OCI-LY1 (cell line): Measurements from ENCODE around the gene EML1.

ENCODE experiments used
- EZH2 ChIP-seq: fragments of 200-600 bp; sonication (generic), shearing (Covaris generic); IDR thresholded peaks from 2 replicates; pipeline ENCODE4 v1.8.0; 2017; ENCODE audit warnings: borderline replicate concordance, mixed run types, mild to moderate bottlenecking, antibody characterized with exemption, low read length, moderate library complexity, mixed read lengths
- TF ChIP-seq, protein P1 (sequence below): fragments of 200-600 bp; sonication (generic), shearing (Covaris generic); IDR thresholded peaks from 2 replicates; pipeline ENCODE4 v1.5.1; 2017; ENCODE audit warnings: mild to moderate bottlenecking, antibody characterized with exemption, low read length, moderate library complexity, mixed read lengths

DNA sequence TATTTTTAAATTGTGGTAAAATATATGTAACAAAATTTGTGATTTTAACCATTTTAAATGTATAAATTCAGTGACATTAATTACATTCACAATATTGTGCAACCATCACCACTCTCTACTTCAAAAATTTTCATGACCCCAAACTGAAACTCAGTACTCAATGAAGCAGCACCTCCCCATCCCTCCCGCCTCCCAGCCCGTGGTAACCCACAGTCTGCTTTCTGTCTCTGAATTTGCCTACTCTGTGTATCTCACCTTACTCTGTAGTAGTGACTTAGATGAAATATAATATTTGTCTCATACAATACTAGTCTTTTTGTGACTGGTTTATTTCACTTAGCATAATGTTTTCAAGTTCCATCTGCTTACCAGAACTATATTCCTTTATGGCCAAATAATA, 36.2 kb downstream of the EML1 start:
- TF ChIP-seq, protein P1, sequence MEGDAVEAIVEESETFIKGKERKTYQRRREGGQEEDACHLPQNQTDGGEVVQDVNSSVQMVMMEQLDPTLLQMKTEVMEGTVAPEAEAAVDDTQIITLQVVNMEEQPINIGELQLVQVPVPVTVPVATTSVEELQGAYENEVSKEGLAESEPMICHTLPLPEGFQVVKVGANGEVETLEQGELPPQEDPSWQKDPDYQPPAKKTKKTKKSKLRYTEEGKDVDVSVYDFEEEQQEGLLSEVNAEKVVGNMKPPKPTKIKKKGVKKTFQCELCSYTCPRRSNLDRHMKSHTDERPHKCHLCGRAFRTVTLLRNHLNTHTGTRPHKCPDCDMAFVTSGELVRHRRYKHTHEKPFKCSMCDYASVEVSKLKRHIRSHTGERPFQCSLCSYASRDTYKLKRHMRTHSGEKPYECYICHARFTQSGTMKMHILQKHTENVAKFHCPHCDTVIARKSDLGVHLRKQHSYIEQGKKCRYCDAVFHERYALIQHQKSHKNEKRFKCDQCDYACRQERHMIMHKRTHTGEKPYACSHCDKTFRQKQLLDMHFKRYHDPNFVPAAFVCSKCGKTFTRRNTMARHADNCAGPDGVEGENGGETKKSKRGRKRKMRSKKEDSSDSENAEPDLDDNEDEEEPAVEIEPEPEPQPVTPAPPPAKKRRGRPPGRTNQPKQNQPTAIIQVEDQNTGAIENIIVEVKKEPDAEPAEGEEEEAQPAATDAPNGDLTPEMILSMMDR, result no peak
- no peak for TF ChIP-seq EZH2
